Measurements from ENCODE around the gene GMPPA.
A peak's percentile ranks its signal among the peaks of the same experiment; 100 is the strongest.

Gene GMPPA

GRCh38 chr2:219468410-219469185, 30.1 kb upstream of the GMPPA start:
- DNase-seq, result no peak

GRCh38 chr2:219469186-219469724, 29.4 kb upstream of the GMPPA start:
- DNase-seq, result no peak

GRCh38 chr2:219470429-219470828, 28.3 kb upstream of the GMPPA start:
- no peak for DNase-seq

GRCh38 chr2:219471476-219472371, 27.0 kb upstream of the GMPPA start:
- no peak for DNase-seq

- no peak for DNase-seq
These were observed 26.0 kb upstream of the GMPPA start for GRCh38 chr2:219472629-219473187.

- no peak for DNase-seq
These were observed 25.2 kb upstream of the GMPPA start for GRCh38 chr2:219473511-219473910.

- no peak for DNase-seq
These were observed 24.2 kb upstream of the GMPPA start for GRCh38 chr2:219474285-219475060.

GRCh38 chr2:219475278-219475677, 23.4 kb upstream of the GMPPA start:
- no peak for DNase-seq

GRCh38 chr2:219475697-219476651, 22.7 kb upstream of the GMPPA start:
- DNase-seq, result peak; percentile 63

- DNase-seq, result no peak
These were observed 22.0 kb upstream of the GMPPA start for GRCh38 chr2:219476652-219477151.

GRCh38 chr2:219477179-219477578, 21.5 kb upstream of the GMPPA start:
- DNase-seq, result no peak

- no peak for DNase-seq
These were observed 20.9 kb upstream of the GMPPA start for GRCh38 chr2:219477815-219478214.

- DNase-seq, result no peak
These were observed 19.8 kb upstream of the GMPPA start for GRCh38 chr2:219478916-219479315.

GRCh38 chr2:219480004-219480403, 18.7 kb upstream of the GMPPA start:
- no peak for DNase-seq

- no peak for DNase-seq
These were observed 15.9 kb upstream of the GMPPA start for GRCh38 chr2:219482674-219483405.

GRCh38 chr2:219483451-219484342, 15.0 kb upstream of the GMPPA start:
- DNase-seq, result no peak

- no peak for DNase-seq
These were observed 14.1 kb upstream of the GMPPA start for GRCh38 chr2:219484343-219485200.

- no peak for DNase-seq
These were observed 13.5 kb upstream of the GMPPA start for GRCh38 chr2:219485201-219485580.

Measured in midbrain (tissue), 1 donor.